Glutamatergic neuron (in vitro differentiated cells): Measurements from ENCODE around the gene TBC1D9B. TPM values are rescaled to one million over a fixed set of nuclear protein-coding genes. Genes with fewer than 3 reads are reported as not detected.

ENCODE experiments used
- DNase-seq: peaks from one replicate; pipeline ENCODE4 v3.0.0; 2022
- H3K27ac Mint-ChIP-seq: one replicate; pipeline ENCODE4 v1.8.0; 2020; ENCODE audit warnings: mild to moderate bottlenecking, mixed read lengths, inconsistent platforms; ENCODE audit not compliant: unreplicated experiment
- H3K27me3 Mint-ChIP-seq: one replicate; pipeline ENCODE4 v1.8.0; 2020; ENCODE audit warnings: mild to moderate bottlenecking, moderate library complexity, mixed read lengths, inconsistent platforms; ENCODE audit not compliant: unreplicated experiment
- H3K36me3 Mint-ChIP-seq: one replicate; pipeline ENCODE4 v1.8.0; 2020; ENCODE audit warnings: mild to moderate bottlenecking, mixed read lengths, inconsistent platforms; ENCODE audit not compliant: unreplicated experiment
- H3K4me1 Mint-ChIP-seq: one replicate; pipeline ENCODE4 v1.8.0; 2020; ENCODE audit warnings: mild to moderate bottlenecking, low read depth, mixed read lengths, inconsistent platforms; ENCODE audit not compliant: unreplicated experiment
- H3K4me3 Mint-ChIP-seq: one replicate; pipeline ENCODE4 v1.8.0; 2020; ENCODE audit warnings: mild to moderate bottlenecking, mixed read lengths, inconsistent platforms; ENCODE audit not compliant: unreplicated experiment
- H3K9me3 Mint-ChIP-seq: one replicate; pipeline ENCODE4 v1.8.0; 2020; ENCODE audit warnings: mild to moderate bottlenecking, moderate library complexity, mixed read lengths, inconsistent platforms; ENCODE audit not compliant: unreplicated experiment
- total RNA-seq: library from RNA; stranded (reverse); fragmentation: NEBNext Ultra II Directional; extraction: Animal tissue kit (Norgen Biotek cat#: 25700); gene quantifications from one replicate; pipeline ENCODE4 v1.2.1, GENCODE V29; 2021; ENCODE audit not compliant: unreplicated experiment
- TF ChIP-seq, protein P1 (sequence below): fragments of 200-600 bp; sonication (generic); IDR thresholded peaks from one replicate; pipeline ENCODE4 v1.5.0; 2021; ENCODE audit not compliant: partially characterized antibody, unreplicated experiment

TBC1D9B gene
- total RNA-seq, 1 donor from 2014 or later, result 81.8 TPM

DNA sequence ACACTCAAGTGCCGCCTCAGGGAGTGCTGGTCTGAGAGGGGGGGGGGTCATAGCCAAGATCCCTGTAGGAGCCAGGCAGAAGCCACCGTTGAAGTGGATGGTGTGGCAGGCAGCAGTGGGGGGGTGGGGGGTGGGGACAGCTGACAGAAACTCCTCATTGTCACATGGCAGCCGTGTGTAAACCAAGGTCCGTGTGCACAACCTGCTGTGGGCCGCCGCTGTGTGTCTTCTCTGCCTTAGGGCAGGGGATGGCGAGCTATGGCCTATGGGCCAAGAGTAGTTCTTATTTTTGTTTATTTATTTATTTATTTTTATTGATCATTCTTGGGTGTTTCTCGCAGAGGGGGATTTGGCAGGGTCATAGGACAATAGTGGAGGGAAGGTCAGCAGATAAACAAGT is 73.6 kb downstream of the TBC1D9B start:
- Mint-ChIP-seq H3K9me3 (peaks cover 14% of the 10 kb centered on the region), H3K27me3 (peaks cover 6% of the 10 kb centered on the region), H3K36me3 (peaks cover 39% of the 10 kb centered on the region), H3K4me1 (no peaks in the 10 kb centered on the region), H3K27ac (peak overlapping the region; percentile 69), H3K4me3 (no peak overlapping the region)
- DNase-seq, result no peak
- TF ChIP-seq, protein P1, sequence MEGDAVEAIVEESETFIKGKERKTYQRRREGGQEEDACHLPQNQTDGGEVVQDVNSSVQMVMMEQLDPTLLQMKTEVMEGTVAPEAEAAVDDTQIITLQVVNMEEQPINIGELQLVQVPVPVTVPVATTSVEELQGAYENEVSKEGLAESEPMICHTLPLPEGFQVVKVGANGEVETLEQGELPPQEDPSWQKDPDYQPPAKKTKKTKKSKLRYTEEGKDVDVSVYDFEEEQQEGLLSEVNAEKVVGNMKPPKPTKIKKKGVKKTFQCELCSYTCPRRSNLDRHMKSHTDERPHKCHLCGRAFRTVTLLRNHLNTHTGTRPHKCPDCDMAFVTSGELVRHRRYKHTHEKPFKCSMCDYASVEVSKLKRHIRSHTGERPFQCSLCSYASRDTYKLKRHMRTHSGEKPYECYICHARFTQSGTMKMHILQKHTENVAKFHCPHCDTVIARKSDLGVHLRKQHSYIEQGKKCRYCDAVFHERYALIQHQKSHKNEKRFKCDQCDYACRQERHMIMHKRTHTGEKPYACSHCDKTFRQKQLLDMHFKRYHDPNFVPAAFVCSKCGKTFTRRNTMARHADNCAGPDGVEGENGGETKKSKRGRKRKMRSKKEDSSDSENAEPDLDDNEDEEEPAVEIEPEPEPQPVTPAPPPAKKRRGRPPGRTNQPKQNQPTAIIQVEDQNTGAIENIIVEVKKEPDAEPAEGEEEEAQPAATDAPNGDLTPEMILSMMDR, result no peak

DNA sequence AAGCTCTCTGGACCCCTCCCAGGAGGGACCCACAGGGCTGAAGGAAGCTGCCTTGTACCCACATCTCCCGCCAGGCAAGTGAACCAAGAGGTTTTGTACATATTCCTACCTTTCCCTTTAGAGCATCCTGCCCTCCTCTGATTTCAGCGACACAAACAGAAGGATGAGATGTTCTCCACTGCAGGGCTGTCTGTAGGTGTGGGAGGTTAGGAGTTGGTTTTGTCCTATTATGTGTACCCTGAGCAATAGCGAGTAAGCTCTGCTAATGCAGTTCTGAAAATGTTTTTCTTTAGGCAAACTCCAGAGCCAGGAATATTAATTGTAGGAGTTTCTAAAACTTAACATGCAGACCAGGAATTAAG is 74.0 kb downstream of the TBC1D9B start:
- Mint-ChIP-seq H3K4me3 (no peak overlapping the region), H3K27me3 (peaks cover 6% of the 10 kb centered on the region), H3K9me3 (peaks cover 14% of the 10 kb centered on the region), H3K27ac (peak overlapping the region; percentile 69), H3K36me3 (peaks cover 39% of the 10 kb centered on the region), H3K4me1 (peaks cover 1% of the 10 kb centered on the region)
- no peak for DNase-seq
- TF ChIP-seq, protein P1, result no peak

GRCh38 chr5:179833056-179833708 is 74.5 kb downstream of the TBC1D9B start:
- peaks cover 3% of the 10 kb centered on the region for H3K4me1 Mint-ChIP-seq
- peaks cover 14% of the 10 kb centered on the region for H3K9me3 Mint-ChIP-seq
- H3K36me3 Mint-ChIP-seq, result peaks cover 39% of the 10 kb centered on the region
- no peak overlapping the region for H3K4me3 Mint-ChIP-seq
- TF ChIP-seq, protein P1, result no peak
- peak overlapping the region; percentile 69 for H3K27ac Mint-ChIP-seq
- H3K27me3 Mint-ChIP-seq, result peaks cover 6% of the 10 kb centered on the region
- no peak for DNase-seq

DNA sequence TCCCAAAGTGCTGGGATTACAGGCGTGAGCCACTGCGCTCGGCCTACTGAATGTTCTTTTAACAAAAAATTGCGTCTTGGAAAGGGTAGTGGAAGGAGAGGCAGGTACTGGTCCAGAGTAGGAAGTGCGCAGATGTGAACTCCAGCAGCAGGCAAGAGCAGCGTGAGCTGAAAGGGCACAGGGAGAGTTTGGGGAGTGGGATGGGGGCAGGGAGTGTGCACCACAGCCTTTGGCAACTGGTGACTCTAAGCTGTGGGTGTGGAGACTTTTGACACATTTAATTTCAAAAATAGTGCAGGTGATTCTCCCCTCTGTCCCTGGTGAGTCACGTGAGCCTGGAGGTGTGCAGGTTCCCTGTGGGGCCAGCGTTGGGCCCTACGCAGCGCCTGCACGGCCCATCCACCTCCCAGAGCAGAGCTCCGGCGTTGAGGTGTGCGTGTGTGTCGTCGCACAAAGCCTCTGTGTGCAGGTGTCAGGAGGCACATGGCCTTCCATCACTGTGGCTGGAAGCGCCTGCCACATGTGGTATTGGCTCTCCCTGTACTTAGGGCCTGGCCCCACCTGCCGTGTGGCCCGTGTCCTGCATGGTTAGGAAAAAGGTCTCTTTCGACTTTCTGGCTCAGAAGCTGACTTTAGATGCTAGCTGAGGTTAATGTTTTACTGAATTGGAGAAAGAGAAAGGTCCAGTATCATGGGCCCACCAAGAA is 75.5 kb downstream of the TBC1D9B start:
- no peak overlapping the region for H3K27ac Mint-ChIP-seq
- DNase-seq, result no peak
- peaks cover 14% of the 10 kb centered on the region for H3K9me3 Mint-ChIP-seq
- H3K4me3 Mint-ChIP-seq, result peak overlapping the region; percentile 32
- H3K36me3 Mint-ChIP-seq, result peaks cover 37% of the 10 kb centered on the region
- peaks cover 5% of the 10 kb centered on the region for H3K27me3 Mint-ChIP-seq
- H3K4me1 Mint-ChIP-seq, result peaks cover 9% of the 10 kb centered on the region
- TF ChIP-seq, protein P1, result no peak
